ENCODE results near the gene KCNIP4. TPM values are rescaled to one million over a fixed set of nuclear protein-coding genes. Genes with fewer than 3 reads are reported as not detected.

KCNIP4 gene
- total RNA-seq, 1 donor from 2014 or later: 30.4 TPM

DNA sequence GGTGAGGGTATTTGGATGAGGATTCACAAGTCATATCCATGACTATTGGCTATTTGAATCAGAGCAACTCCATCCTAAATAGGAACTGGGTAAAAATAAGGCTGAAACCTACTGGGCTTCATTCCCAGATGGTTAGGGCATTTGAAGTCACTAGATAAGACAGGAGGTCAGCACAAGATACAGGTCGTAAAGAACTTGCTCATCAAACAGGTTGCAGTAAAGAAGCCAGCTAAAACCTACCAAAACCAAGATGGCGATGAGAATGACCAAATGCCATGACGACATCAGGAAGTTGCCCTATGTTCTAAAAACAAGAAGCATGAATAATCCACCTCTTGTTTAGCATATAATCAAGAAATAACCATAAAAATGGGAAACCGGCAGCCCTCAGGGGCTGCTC, 1023.4 kb downstream of the KCNIP4 start:
- Mint-ChIP-seq H3K36me3 (ENCODE audit: unreplicated experiment) (no peaks in the 10 kb centered on the region), H3K4me1 (ENCODE audit: low read depth, unreplicated experiment) (no peaks in the 10 kb centered on the region), H3K9me3 (ENCODE audit: unreplicated experiment) (no peaks in the 10 kb centered on the region), H3K27me3 (ENCODE audit: unreplicated experiment) (no peaks in the 10 kb centered on the region), H3K27ac (ENCODE audit: unreplicated experiment) (no peak overlapping the region), H3K4me3 (ENCODE audit: unreplicated experiment) (no peak overlapping the region)
- TF ChIP-seq, protein P1, sequence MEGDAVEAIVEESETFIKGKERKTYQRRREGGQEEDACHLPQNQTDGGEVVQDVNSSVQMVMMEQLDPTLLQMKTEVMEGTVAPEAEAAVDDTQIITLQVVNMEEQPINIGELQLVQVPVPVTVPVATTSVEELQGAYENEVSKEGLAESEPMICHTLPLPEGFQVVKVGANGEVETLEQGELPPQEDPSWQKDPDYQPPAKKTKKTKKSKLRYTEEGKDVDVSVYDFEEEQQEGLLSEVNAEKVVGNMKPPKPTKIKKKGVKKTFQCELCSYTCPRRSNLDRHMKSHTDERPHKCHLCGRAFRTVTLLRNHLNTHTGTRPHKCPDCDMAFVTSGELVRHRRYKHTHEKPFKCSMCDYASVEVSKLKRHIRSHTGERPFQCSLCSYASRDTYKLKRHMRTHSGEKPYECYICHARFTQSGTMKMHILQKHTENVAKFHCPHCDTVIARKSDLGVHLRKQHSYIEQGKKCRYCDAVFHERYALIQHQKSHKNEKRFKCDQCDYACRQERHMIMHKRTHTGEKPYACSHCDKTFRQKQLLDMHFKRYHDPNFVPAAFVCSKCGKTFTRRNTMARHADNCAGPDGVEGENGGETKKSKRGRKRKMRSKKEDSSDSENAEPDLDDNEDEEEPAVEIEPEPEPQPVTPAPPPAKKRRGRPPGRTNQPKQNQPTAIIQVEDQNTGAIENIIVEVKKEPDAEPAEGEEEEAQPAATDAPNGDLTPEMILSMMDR (IDR thresholded peaks at IDR 0.05; ENCODE audit: partially characterized antibody, unreplicated experiment): no peak
- no peak for DNase-seq

DNA sequence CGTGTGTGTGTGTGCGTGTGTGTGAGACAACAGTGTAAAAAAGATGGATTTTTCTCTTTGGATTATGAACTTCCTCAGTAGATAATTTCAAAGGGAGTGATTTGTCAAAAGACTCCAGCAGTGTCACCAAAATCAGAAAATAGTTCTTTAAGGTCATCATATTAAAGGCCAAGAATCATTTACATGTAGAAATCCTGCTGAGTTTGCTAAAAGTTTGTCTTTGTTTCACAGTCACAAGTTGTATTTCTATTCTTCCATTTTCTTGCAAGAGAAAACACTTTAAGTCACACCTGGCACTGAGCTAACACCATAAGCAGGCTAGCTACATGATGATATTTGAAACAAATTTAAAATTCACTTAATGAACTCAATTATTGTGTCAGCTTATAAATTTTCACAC, 1025.6 kb downstream of the KCNIP4 start:
- H3K4me3 Mint-ChIP-seq (ENCODE audit: unreplicated experiment): no peak overlapping the region
- no peaks in the 10 kb centered on the region for H3K4me1 Mint-ChIP-seq (ENCODE audit: low read depth, unreplicated experiment)
- no peak for DNase-seq
- no peaks in the 10 kb centered on the region for H3K27me3 Mint-ChIP-seq (ENCODE audit: unreplicated experiment)
- TF ChIP-seq, protein P1 (IDR thresholded peaks at IDR 0.05; ENCODE audit: partially characterized antibody, unreplicated experiment): no peak
- H3K36me3 Mint-ChIP-seq (ENCODE audit: unreplicated experiment): no peaks in the 10 kb centered on the region
- H3K27ac Mint-ChIP-seq (ENCODE audit: unreplicated experiment): no peak overlapping the region
- no peaks in the 10 kb centered on the region for H3K9me3 Mint-ChIP-seq (ENCODE audit: unreplicated experiment)

- TF ChIP-seq, protein P1 (IDR thresholded peaks at IDR 0.05; ENCODE audit: partially characterized antibody, unreplicated experiment): no peak
- no peaks in the 10 kb centered on the region for H3K4me1 Mint-ChIP-seq (ENCODE audit: low read depth, unreplicated experiment)
- no peaks in the 10 kb centered on the region for H3K9me3 Mint-ChIP-seq (ENCODE audit: unreplicated experiment)
- H3K27ac Mint-ChIP-seq (ENCODE audit: unreplicated experiment): no peak overlapping the region
- no peaks in the 10 kb centered on the region for H3K36me3 Mint-ChIP-seq (ENCODE audit: unreplicated experiment)
- DNase-seq: no peak
- H3K4me3 Mint-ChIP-seq (ENCODE audit: unreplicated experiment): no peak overlapping the region
- H3K27me3 Mint-ChIP-seq (ENCODE audit: unreplicated experiment): no peaks in the 10 kb centered on the region
Observed at GRCh38 chr4:20916106-20916505, 1032.5 kb downstream of the KCNIP4 start.

GRCh38 chr4:20904966-20905365, 1043.6 kb downstream of the KCNIP4 start:
- Mint-ChIP-seq H3K9me3 (ENCODE audit: unreplicated experiment) (no peaks in the 10 kb centered on the region), H3K4me1 (ENCODE audit: low read depth, unreplicated experiment) (no peaks in the 10 kb centered on the region)
- no peak for DNase-seq

DNA sequence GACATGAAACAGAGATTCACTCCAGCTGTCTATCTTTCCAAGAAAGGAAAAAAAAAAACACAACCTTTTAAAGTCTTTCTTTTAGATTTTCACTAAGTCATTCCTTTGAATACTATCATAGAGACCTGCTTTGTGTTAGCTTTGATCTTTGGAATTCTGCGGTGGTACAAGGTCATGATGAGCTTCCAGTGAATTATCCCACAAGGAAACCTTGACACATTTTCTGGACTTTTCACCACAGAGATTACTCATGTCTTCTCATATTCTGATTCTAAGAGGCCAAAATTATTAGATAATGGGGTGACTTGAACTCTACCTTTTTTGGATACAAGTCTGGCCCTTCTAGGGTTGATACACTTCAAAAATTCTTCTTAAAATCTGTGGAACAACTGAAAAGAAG, 1046.7 kb downstream of the KCNIP4 start:
- Mint-ChIP-seq H3K4me3 (ENCODE audit: unreplicated experiment) (no peak overlapping the region), H3K4me1 (ENCODE audit: low read depth, unreplicated experiment) (no peaks in the 10 kb centered on the region), H3K36me3 (ENCODE audit: unreplicated experiment) (no peaks in the 10 kb centered on the region), H3K9me3 (ENCODE audit: unreplicated experiment) (no peaks in the 10 kb centered on the region), H3K27me3 (ENCODE audit: unreplicated experiment) (no peaks in the 10 kb centered on the region), H3K27ac (ENCODE audit: unreplicated experiment) (no peak overlapping the region)
- TF ChIP-seq, protein P1 (IDR thresholded peaks at IDR 0.05; ENCODE audit: partially characterized antibody, unreplicated experiment): no peak
- no peak for DNase-seq

More at GRCh38 chr4:20904966-20905365, 1043.6 kb downstream of the KCNIP4 start:
- Mint-ChIP-seq H3K27me3 (ENCODE audit: unreplicated experiment) (no peaks in the 10 kb centered on the region), H3K27ac (ENCODE audit: unreplicated experiment) (no peak overlapping the region), H3K4me3 (ENCODE audit: unreplicated experiment) (no peak overlapping the region), H3K36me3 (ENCODE audit: unreplicated experiment) (no peaks in the 10 kb centered on the region)
- TF ChIP-seq, protein P1 (IDR thresholded peaks at IDR 0.05; ENCODE audit: partially characterized antibody, unreplicated experiment): no peak

All from glutamatergic neuron (in vitro differentiated cells).